GM12878 (cell line): ENCODE measurements around the gene PLEKHG1. TPM values are rescaled to one million over a fixed set of nuclear protein-coding genes. Genes with fewer than 3 reads are reported as not detected.

ENCODE experiments used
- ATAC-seq: fragments of 200-7000 bp; cut with Tn5 transposase; 3 replicates; pipeline ENCODE4 v1.9.1; 2020; ENCODE audit warnings: mild to moderate bottlenecking, moderate library complexity
- BruUV-seq: library from RNA; stranded (reverse); fragments of 400-500 nt; replicated peaks from 2 replicates; lab custom pipeline; 2021; lab: Mats Ljungman, UMichigan
- CTCF ChIA-PET: fragments of 300-600 bp; sonication (Branson Sonifier 250); formaldehyde crosslinking; extraction: SDS; loops from one replicate; lab custom pipeline; 2021; ENCODE audit warnings: inconsistent platforms; lab: Yijun Ruan, JAX
- POLR2A ChIA-PET: fragments of 350-600 bp; formaldehyde crosslinking; extraction: SDS; loops from one replicate; lab custom pipeline; 2021; ENCODE audit warnings: inconsistent platforms; lab: Charles Lee
- RAD21 ChIA-PET: fragments of 300-600 bp; sonication (Branson Sonifier 250); formaldehyde crosslinking; loops from one replicate; lab custom pipeline; 2023; ENCODE audit warnings: antibody characterized with exemption; ENCODE audit not compliant: unreplicated experiment; lab: Charles Lee
- SMC1A ChIA-PET: fragments of 300-600 bp; sonication (Branson Sonifier 250); formaldehyde crosslinking; loops from one replicate; lab custom pipeline; 2023; ENCODE audit not compliant: unreplicated experiment, uncharacterized antibody; lab: Charles Lee
- DNase-seq: peaks from one replicate; pipeline ENCODE4 v3.0.0-alpha.2; 2011; ENCODE audit warnings: low read depth, low spot score
- FAIRE-seq: peaks from 3 replicates; lab custom pipeline; 2011; peaks lifted over from hg19 to GRCh38; lab: Jason Lieb, UNC
- H2AFZ ChIP-seq: 2 replicates; pipeline ENCODE4 v1.6.0; 2011; ENCODE audit warnings: low read depth, low read length, control low read depth; ENCODE audit not compliant: control insufficient read depth
- H3K27ac ChIP-seq: 2 replicates; pipeline ENCODE4 v1.5.1; 2011; ENCODE audit warnings: control low read depth; ENCODE audit not compliant: control insufficient read depth, insufficient read depth
- H3K27me3 ChIP-seq, 2 experiments: replicated peaks in 1 of 2; 2 replicates each; pipeline versions ENCODE4 v1.6.0 to v1.6.1; 2011; ENCODE audit warnings: low read length in 1 of 2; ENCODE audit not compliant: control insufficient read depth in 2 of 2, insufficient read depth in 2 of 2
- H3K36me3 ChIP-seq, 2 experiments: 2 replicates each; pipeline ENCODE4 v1.5.1; 2011; ENCODE audit warnings: low read length in 1 of 2; ENCODE audit not compliant: control insufficient read depth in 2 of 2, insufficient read depth in 2 of 2
- H3K4me1 ChIP-seq: 2 replicates; pipeline ENCODE4 v1.6.1; 2011; ENCODE audit warnings: mild to moderate bottlenecking, low read length, moderate library complexity, mixed read lengths; ENCODE audit not compliant: control insufficient read depth, insufficient read depth
- H3K4me2 ChIP-seq: 2 replicates; pipeline ENCODE4 v1.6.0; 2011; ENCODE audit warnings: control low read depth; ENCODE audit not compliant: control insufficient read depth, insufficient read depth
- H3K4me3 ChIP-seq: fragments of 200-600 bp; sonication (generic); 2 replicates; pipeline ENCODE4 v1.5.1; 2016
- H3K79me2 ChIP-seq: 2 replicates; pipeline ENCODE4 v1.6.0; 2011; ENCODE audit warnings: low read length; ENCODE audit not compliant: control insufficient read depth, insufficient read depth
- H3K9ac ChIP-seq: 2 replicates; pipeline ENCODE4 v1.8.0; 2011; ENCODE audit warnings: low read length, control low read depth, mixed read lengths; ENCODE audit not compliant: control insufficient read depth, insufficient read depth
- H3K9me3 ChIP-seq: replicated peaks from 3 replicates; pipeline ENCODE4 v1.5.1; 2011; ENCODE audit warnings: mild to moderate bottlenecking, low read length; ENCODE audit not compliant: control insufficient read depth, insufficient read depth
- H4K20me1 ChIP-seq: 2 replicates; pipeline ENCODE4 v1.6.0; 2011; ENCODE audit not compliant: control insufficient read depth, insufficient read depth
- CBX3 ChIP-seq: fragments of 200-600 bp; sonication (generic); IDR thresholded peaks from 2 replicates; pipeline ENCODE4 v1.6.1; 2016; ENCODE audit warnings: low read depth, borderline replicate concordance
- CHD1 ChIP-seq: IDR thresholded peaks from 2 replicates; pipeline ENCODE4 v1.6.1; 2012; ENCODE audit warnings: low read depth, low read length, improper control_type of control experiment
- EP300 ChIP-seq, 2 experiments: fragments of 150-350 bp in 1 of 2; IDR thresholded peaks; 2 replicates each; pipeline ENCODE4 v1.6.1; 2011 to 2012; ENCODE audit warnings: low read depth in 2 of 2, low read length in 2 of 2, borderline replicate concordance in 1 of 2, improper control_type of control experiment in 1 of 2, inconsistent platforms in 1 of 2; ENCODE audit not compliant: control insufficient read depth in 1 of 2
- RCOR1 ChIP-seq: conservative IDR thresholded peaks from 2 replicates; pipeline ENCODE4 v1.6.1; 2012; ENCODE audit warnings: low read depth, low read length, improper control_type of control experiment
- SP1 ChIP-seq: IDR thresholded peaks from one replicate; pipeline ENCODE4 v1.6.1; 2011; ENCODE audit warnings: low read depth, low read length
- TBL1XR1 ChIP-seq: IDR thresholded peaks from 2 replicates; pipeline ENCODE4 v1.6.1; 2012; ENCODE audit warnings: low read depth, low read length, improper control_type of control experiment
- ZNF217 ChIP-seq: fragments of 450-650 bp; IDR thresholded peaks from 2 replicates; pipeline ENCODE4 v1.6.1; 2017; ENCODE audit warnings: antibody characterized with exemption, mild to moderate bottlenecking
- ZNF274 ChIP-seq: IDR thresholded peaks from one replicate; pipeline ENCODE4 v1.8.0; 2011; ENCODE audit not compliant: insufficient read length, insufficient read depth
- ZZZ3 ChIP-seq: IDR thresholded peaks from 2 replicates; pipeline ENCODE4 v1.6.1; 2011; ENCODE audit warnings: low read depth; ENCODE audit not compliant: control insufficient read depth, insufficient read length
- WGBS: methylation state at CpG from one replicate; pipeline ENCODE4 v1.1.6; 2016; ENCODE audit warnings: low lambda C conversion rate; ENCODE audit not compliant: insufficient replicate concordance, insufficient coverage; ENCODE audit errors: missing lambda C conversion rate; 5-methylcytosine and 5-hydroxymethylcytosine counted together
- in situ Hi-C: fragments of 300-500 bp; cut with MboI; formaldehyde crosslinking; loops from 9 replicates; pipeline ENCODE4 v1.14.3; 2018; ENCODE audit warnings: mixed read lengths
- intact Hi-C: fragments of 100-400 bp; cut with micrococcal nuclease; formaldehyde crosslinking; loops from one replicate; pipeline ENCODE4 v1.14.2; 2022; ENCODE audit not compliant: unreplicated experiment
- polyA plus RNA-seq, 11 experiments: library from polyadenylated mRNA; depleted of rRNA in 4 of 11; unstranded in 6 of 11; stranded (reverse) in 5 of 11; fragments of >200 nt; fragmentation: Nextera tagmentation in 4 of 11; fragmentation: Illumina TruSeq in 1 of 11; extraction: Ambion mirVana in 4 of 11; extraction: Trizol in 1 of 11; gene quantifications; 1 replicate in 1 of 11; 2 replicates in 10 of 11; pipeline versions ENCODE4 v1.2.1 to v1.2.3, GENCODE V29; 2011 to 2016; ENCODE audit warnings: inconsistent platforms in 2 of 11, missing spikeins in 2 of 11, low read depth in 1 of 11
- total RNA-seq, 4 experiments: library from RNA; depleted of rRNA in 3 of 4; stranded (reverse); fragments of >200 nt in 3 of 4; fragmentation: Illumina TruSeq in 1 of 4; extraction: Trizol in 1 of 4; gene quantifications; 2 replicates each; pipeline versions ENCODE4 v1.2.1 to v1.2.3, GENCODE V29; 2013 to 2021
- TF ChIP-seq, protein P1 (sequence below): IDR thresholded peaks from 2 replicates; pipeline ENCODE4 v1.6.1; 2012; ENCODE audit warnings: low read depth, low read length, improper control_type of control experiment
- TF ChIP-seq, protein P2 (sequence below): IDR thresholded peaks from 2 replicates; pipeline ENCODE4 v1.6.1; 2011; ENCODE audit warnings: low read depth, mild to moderate bottlenecking, low read length, moderate library complexity, borderline replicate concordance; ENCODE audit errors: extremely low read depth

The PLEKHG1 gene
- total and polyA plus RNA-seq, 10 of the 15 experiments (the other 5 are each of a cell fraction or from before 2014, with no cell fraction given) = 0.77 to 17.2 (median 4.9) TPM

DNA sequence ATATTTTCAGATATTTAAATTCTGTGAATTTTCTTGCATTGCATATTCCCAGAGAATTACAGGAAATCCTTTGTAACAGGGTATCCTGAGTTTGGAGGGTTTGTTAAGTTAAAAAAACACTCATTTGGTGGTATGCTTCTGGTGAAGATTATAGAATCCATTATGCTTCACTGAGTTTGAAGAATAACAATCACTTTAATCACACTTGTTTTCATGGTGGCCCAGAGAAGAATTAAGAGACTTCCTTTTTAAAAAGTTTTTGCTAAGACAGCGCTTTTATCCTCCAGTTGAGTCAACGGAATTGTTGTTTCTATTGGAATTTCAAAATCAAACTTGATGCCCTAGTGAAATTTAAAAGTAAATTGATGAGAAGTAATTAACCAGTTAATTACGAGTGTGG lies 17.4 kb downstream of the PLEKHG1 start:
- H3K4me1 ChIP-seq = no peaks in the 10 kb centered on the region
- CTCF ChIA-PET = interaction anchor here (2.3 kb wide), 1 partner anchor 198 kb away, joined by 5 read pairs; no protein-coding TSS in a partner anchor
- RAD21 ChIA-PET = interaction anchor here (1.2 kb wide), 1 partner anchor 71 kb away, joined by 3 read pairs; no protein-coding TSS in a partner anchor
- H3K36me3 ChIP-seq = no peaks in the 10 kb centered on the region
- TF ChIP-seq ZNF274 (no peak), ZNF217 (no peak), ZZZ3 (no peak), CHD1 (no peak), SP1 (no peak), TBL1XR1 (no peak), EP300 (IDR thresholded peaks at IDR 0.05; ENCODE audit: borderline replicate concordance in 1 of 2, control insufficient read depth in 1 of 2, low read depth in 2 of 2, low read length in 2 of 2) (no peak), CBX3 (no peak), RCOR1 (no peak)
- TF ChIP-seq, protein P1, sequence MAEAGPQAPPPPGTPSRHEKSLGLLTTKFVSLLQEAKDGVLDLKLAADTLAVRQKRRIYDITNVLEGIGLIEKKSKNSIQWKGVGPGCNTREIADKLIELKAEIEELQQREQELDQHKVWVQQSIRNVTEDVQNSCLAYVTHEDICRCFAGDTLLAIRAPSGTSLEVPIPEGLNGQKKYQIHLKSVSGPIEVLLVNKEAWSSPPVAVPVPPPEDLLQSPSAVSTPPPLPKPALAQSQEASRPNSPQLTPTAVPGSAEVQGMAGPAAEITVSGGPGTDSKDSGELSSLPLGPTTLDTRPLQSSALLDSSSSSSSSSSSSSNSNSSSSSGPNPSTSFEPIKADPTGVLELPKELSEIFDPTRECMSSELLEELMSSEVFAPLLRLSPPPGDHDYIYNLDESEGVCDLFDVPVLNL = no peak
- TF ChIP-seq, protein P2, sequence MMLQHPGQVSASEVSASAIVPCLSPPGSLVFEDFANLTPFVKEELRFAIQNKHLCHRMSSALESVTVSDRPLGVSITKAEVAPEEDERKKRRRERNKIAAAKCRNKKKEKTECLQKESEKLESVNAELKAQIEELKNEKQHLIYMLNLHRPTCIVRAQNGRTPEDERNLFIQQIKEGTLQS = no peak
- TF ChIP-seq, all 136 proteins: peak for 0
- no peak overlapping the region for H2AFZ ChIP-seq
- H3K27me3 ChIP-seq = no peaks in the 10 kb centered on the region
- ChIA-PET SMC1A (interaction anchor here (0.8 to 2.6 kb wide), 7 partner anchors 13 to 79 kb away, joined by 3 to 13 read pairs (median 4); partner anchors contain the start of gene PLEKHG1), POLR2A (no interaction called here)
- no peak overlapping the region for H3K27ac ChIP-seq
- ATAC-seq (no peak), DNase-seq (no peak), FAIRE-seq (no peak)
- no peaks in the 10 kb centered on the region for H3K79me2 ChIP-seq
- no peak overlapping the region for H3K9ac ChIP-seq
- H4K20me1 ChIP-seq = no peaks in the 10 kb centered on the region
- no peak overlapping the region for H3K4me2 ChIP-seq
- BruUV-seq = no TSS peak
- H3K9me3 ChIP-seq = no peaks in the 10 kb centered on the region
- WGBS = 83% methylated on average over 3 of the region's 3 CpGs
- intact Hi-C loops = no loop called here
- no peak overlapping the region for H3K4me3 ChIP-seq
- in situ Hi-C loops = no loop called here
